Mucosa of stomach (tissue), 1 donor: Measurements from ENCODE around the gene PLD2.
"Not testable (repeated sequence)": the region's sequence is repeated elsewhere in the genome, so short reads cannot be mapped to it uniquely, and the experiment has no call there.

Experiments used
- H3K27me3 ChIP-seq: one replicate; pipeline ENCODE4 v1.7.0; 2013; ENCODE audit warnings: mild to moderate bottlenecking, low read length; ENCODE audit not compliant: control insufficient read depth, insufficient read depth
- H3K36me3 ChIP-seq: one replicate; pipeline ENCODE4 v1.7.0; 2013; ENCODE audit warnings: low read length; ENCODE audit not compliant: control insufficient read depth, insufficient read depth
- H3K4me1 ChIP-seq: one replicate; pipeline ENCODE4 v1.7.0; 2013; ENCODE audit warnings: mild to moderate bottlenecking, low read length; ENCODE audit not compliant: control insufficient read depth, insufficient read depth
- H3K4me3 ChIP-seq: one replicate; pipeline ENCODE4 v1.7.0; 2013; ENCODE audit warnings: low read length
- H3K9ac ChIP-seq: one replicate; pipeline ENCODE4 v1.7.0; 2013; ENCODE audit warnings: mild to moderate bottlenecking, low read length, moderate library complexity
- H3K9me3 ChIP-seq: one replicate; pipeline ENCODE4 v1.7.0; 2013; ENCODE audit warnings: mild to moderate bottlenecking, low read length, moderate library complexity; ENCODE audit not compliant: control insufficient read depth
- donor health status: Pancreatic carcinoma.

PLD2 gene

GRCh38 chr17:4869058-4869998 lies 62.4 kb downstream of the PLD2 start:
- H3K4me3 ChIP-seq, H3K36me3 ChIP-seq, H3K9ac ChIP-seq, H3K9me3 ChIP-seq, H3K27me3 ChIP-seq, H3K4me1 ChIP-seq: not testable (repeated sequence)

GRCh38 chr17:4870855-4871254 lies 63.9 kb downstream of the PLD2 start:
- no peaks in the 10 kb centered on the region for H3K27me3 ChIP-seq
- H3K9ac ChIP-seq, result no peak overlapping the region
- no peak overlapping the region for H3K4me3 ChIP-seq
- H3K4me1 ChIP-seq, result no peaks in the 10 kb centered on the region
- no peaks in the 10 kb centered on the region for H3K36me3 ChIP-seq
- no peaks in the 10 kb centered on the region for H3K9me3 ChIP-seq

- no peaks in the 10 kb centered on the region for H3K9me3 ChIP-seq
- no peak overlapping the region for H3K9ac ChIP-seq
- no peaks in the 10 kb centered on the region for H3K36me3 ChIP-seq
- no peaks in the 10 kb centered on the region for H3K4me1 ChIP-seq
- no peaks in the 10 kb centered on the region for H3K27me3 ChIP-seq
- no peak overlapping the region for H3K4me3 ChIP-seq
Observed at GRCh38 chr17:4872786-4873185, 65.8 kb downstream of the PLD2 start.
